MM.1S (cell line): Measurements from ENCODE around the gene LGALS3BP.

ENCODE experiments used
- DNase-seq: peaks from one replicate; pipeline ENCODE4 v3.0.0-alpha.2; 2015
- H2AFZ ChIP-seq: fragments of 300-600 bp; sonication (generic); 2 replicates; pipeline ENCODE4 v1.6.0; 2016; ENCODE audit warnings: antibody characterized with exemption, low read length
- H3F3A ChIP-seq: fragments of 300-600 bp; sonication (generic); 2 replicates; pipeline ENCODE4 v1.6.1; 2016; ENCODE audit warnings: mild to moderate bottlenecking, antibody characterized with exemption, low read length, moderate library complexity, mixed read lengths; ENCODE audit not compliant: insufficient read depth
- H3K27ac ChIP-seq: fragments of 300-600 bp; sonication (generic); 2 replicates; pipeline ENCODE4 v1.5.1; 2016; ENCODE audit warnings: mild to moderate bottlenecking, low read length
- H3K27me3 ChIP-seq: fragments of 300-600 bp; sonication (generic); replicated peaks from 2 replicates; pipeline ENCODE4 v1.6.0; 2016; ENCODE audit warnings: low read length; ENCODE audit not compliant: insufficient read depth
- H3K36me3 ChIP-seq: fragments of 300-600 bp; sonication (generic); replicated peaks from 2 replicates; pipeline ENCODE4 v1.6.1; 2016; ENCODE audit warnings: mild to moderate bottlenecking, low read length, mixed read lengths; ENCODE audit not compliant: insufficient read depth
- H3K4me1 ChIP-seq: fragments of 300-600 bp; sonication (generic); 2 replicates; pipeline ENCODE4 v1.6.1; 2016; ENCODE audit warnings: low read length, mixed read lengths
- H3K4me2 ChIP-seq: fragments of 300-600 bp; sonication (generic); 2 replicates; pipeline ENCODE4 v1.6.0; 2016; ENCODE audit warnings: low read depth, low read length
- H3K4me3 ChIP-seq: fragments of 300-600 bp; sonication (generic); 2 replicates; pipeline ENCODE4 v1.5.1; 2016; ENCODE audit warnings: low read length, mixed read lengths
- H3K79me2 ChIP-seq: fragments of 300-600 bp; sonication (generic); 2 replicates; pipeline ENCODE4 v1.6.1; 2016; ENCODE audit warnings: mixed run types, low read length, mixed read lengths
- H3K9ac ChIP-seq: fragments of 300-600 bp; sonication (generic); 2 replicates; pipeline ENCODE4 v1.6.1; 2016; ENCODE audit warnings: low read length, mixed read lengths
- H3K9me2 ChIP-seq: fragments of 300-600 bp; sonication (generic); replicated peaks from 2 replicates; pipeline ENCODE4 v1.6.1; 2016; ENCODE audit warnings: mild to moderate bottlenecking, low read length, mixed read lengths; ENCODE audit not compliant: insufficient read depth
- H3K9me3 ChIP-seq: fragments of 300-600 bp; sonication (generic); replicated peaks from 2 replicates; pipeline ENCODE4 v1.6.1; 2016; ENCODE audit warnings: mild to moderate bottlenecking, low read length, mixed read lengths; ENCODE audit not compliant: insufficient read depth
- H4K20me1 ChIP-seq: fragments of 300-600 bp; sonication (generic); 2 replicates; pipeline ENCODE4 v1.6.1; 2016; ENCODE audit warnings: mild to moderate bottlenecking, low read length, moderate library complexity, mixed read lengths; ENCODE audit not compliant: insufficient read depth
- EZH2 ChIP-seq: fragments of 300-600 bp; sonication (generic); optimal IDR thresholded peaks from 2 replicates; pipeline ENCODE3; 2017; ENCODE audit warnings: low read depth, mild to moderate bottlenecking, antibody characterized with exemption, low read length, mixed read lengths
- EZH2phosphoT487 ChIP-seq: fragments of 300-600 bp; sonication (generic); IDR thresholded peaks from 2 replicates; pipeline ENCODE4 v1.6.1; 2018; ENCODE audit warnings: antibody characterized with exemption, low read length
- TF ChIP-seq, protein P1 (sequence below): fragments of 300-600 bp; sonication (generic); IDR thresholded peaks from 2 replicates; pipeline ENCODE4 v1.5.1; 2016; ENCODE audit warnings: antibody characterized with exemption, low read length, mixed read lengths

Gene LGALS3BP

DNA sequence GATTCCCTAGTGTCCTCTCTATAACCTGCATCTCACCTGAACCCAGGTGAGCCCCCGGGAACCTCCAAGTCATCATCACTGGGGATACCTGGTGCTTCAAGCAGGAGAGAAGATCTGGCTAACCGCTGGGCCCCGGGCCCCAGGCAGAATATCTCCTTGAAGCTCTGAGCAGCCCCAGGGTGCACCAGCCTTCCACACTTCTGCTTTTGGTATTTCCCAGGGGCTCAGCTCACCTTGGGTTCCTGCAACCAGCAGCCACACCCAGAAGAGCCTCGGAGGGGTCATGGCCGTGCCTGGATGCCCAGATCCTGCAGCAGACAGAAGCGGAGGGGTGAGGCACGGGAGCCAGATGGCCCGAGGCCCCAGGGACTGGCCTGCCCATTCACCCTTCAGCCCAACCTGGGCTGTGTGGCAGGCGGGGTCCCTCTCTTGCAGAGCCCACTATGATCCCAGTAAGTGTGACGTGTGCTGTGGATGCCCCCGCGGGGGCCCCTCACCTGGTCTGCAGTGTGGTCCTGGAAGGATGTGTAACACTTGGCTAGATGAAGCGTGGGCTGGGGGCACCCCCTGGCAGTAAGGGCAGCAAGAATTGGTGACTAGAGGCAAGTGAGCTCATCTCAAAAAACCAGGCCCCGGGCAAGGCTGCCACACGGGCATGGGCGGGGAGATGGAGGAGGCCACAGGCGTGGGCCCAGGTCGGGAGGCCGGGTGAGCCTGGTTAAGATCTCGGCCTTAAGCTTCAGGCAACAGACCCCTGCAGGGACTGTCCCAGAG, 2.6 kb downstream of the LGALS3BP start:
- Histone ChIP-seq H4K20me1 (no peaks in the 10 kb centered on the region), H3F3A (no peaks in the 10 kb centered on the region), H3K27me3 (no peaks in the 10 kb centered on the region), H3K4me3 (no peak overlapping the region), H3K27ac (no peak overlapping the region), H3K4me1 (0 out of 2 replicates have a peak, but pooled peaks cover 3% of the 10 kb centered on the region), H3K9me2 (no peaks in the 10 kb centered on the region), H3K9me3 (no peaks in the 10 kb centered on the region), H2AFZ (no peak overlapping the region), H3K36me3 (no peaks in the 10 kb centered on the region), H3K79me2 (no peaks in the 10 kb centered on the region), H3K4me2 (no peak overlapping the region), H3K9ac (no peak overlapping the region)
- TF ChIP-seq, protein P1, sequence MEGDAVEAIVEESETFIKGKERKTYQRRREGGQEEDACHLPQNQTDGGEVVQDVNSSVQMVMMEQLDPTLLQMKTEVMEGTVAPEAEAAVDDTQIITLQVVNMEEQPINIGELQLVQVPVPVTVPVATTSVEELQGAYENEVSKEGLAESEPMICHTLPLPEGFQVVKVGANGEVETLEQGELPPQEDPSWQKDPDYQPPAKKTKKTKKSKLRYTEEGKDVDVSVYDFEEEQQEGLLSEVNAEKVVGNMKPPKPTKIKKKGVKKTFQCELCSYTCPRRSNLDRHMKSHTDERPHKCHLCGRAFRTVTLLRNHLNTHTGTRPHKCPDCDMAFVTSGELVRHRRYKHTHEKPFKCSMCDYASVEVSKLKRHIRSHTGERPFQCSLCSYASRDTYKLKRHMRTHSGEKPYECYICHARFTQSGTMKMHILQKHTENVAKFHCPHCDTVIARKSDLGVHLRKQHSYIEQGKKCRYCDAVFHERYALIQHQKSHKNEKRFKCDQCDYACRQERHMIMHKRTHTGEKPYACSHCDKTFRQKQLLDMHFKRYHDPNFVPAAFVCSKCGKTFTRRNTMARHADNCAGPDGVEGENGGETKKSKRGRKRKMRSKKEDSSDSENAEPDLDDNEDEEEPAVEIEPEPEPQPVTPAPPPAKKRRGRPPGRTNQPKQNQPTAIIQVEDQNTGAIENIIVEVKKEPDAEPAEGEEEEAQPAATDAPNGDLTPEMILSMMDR, result no peak
- TF ChIP-seq EZH2phosphoT487 (no peak), EZH2 (no peak)
- no peak for DNase-seq

DNA sequence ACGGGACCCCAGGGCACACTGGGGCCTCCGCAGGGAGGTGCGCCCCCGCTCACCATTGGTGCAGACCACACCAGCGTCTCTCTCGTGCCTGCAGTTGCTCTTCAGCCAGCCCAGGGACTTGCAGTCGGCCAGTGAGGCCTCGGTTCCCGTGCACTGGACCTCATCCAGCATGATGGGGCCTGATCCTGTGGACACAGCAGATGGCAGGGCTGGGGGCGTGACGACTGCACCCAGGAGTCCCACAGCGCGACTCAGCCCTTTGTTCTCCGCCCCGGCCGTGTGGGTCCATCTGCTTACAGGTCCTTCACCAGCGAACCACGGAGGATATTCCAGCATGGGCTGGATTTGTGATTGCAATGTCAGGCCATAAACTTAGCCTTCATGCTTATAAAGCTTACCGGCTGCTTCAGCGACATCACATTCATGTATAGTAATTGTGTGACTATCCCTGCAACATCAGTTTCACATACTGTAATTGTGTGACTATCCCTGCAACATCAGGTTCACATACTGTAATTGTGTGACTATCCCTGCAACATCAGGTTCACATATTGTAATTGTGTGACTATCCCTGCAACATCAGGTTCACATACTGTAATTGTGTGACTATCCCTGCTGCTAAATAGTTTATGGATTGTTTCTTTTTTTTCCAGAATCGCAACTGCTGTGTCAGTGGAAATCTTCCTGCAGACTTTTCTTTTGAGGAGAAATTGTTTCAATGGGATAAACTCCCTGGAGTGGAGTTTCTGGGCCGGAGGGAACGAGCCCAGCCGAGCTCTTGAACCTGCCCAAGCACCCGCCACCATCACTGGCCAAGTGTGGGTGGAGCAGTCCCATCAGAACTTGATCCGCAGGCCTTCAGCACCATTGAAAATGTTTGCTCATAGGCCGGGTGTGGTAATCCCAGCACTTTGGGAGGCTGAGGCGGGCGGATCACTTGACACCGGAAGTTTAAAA, 4.8 kb downstream of the LGALS3BP start:
- H2AFZ ChIP-seq, result no peak overlapping the region
- peaks cover 12% of the 10 kb centered on the region for H3K4me1 ChIP-seq
- H3K9me2 ChIP-seq, result no peaks in the 10 kb centered on the region
- no peak for TF ChIP-seq EZH2phosphoT487
- TF ChIP-seq, protein P1, result no peak
- TF ChIP-seq EZH2, result no peak
- no peaks in the 10 kb centered on the region for H3F3A ChIP-seq
- H3K36me3 ChIP-seq, result no peaks in the 10 kb centered on the region
- H3K79me2 ChIP-seq, result no peaks in the 10 kb centered on the region
- no peaks in the 10 kb centered on the region for H3K27me3 ChIP-seq
- no peak overlapping the region for H3K9ac ChIP-seq
- H3K27ac ChIP-seq, result no peak overlapping the region
- no peak for DNase-seq
- no peak overlapping the region for H3K4me3 ChIP-seq
- no peaks in the 10 kb centered on the region for H4K20me1 ChIP-seq
- H3K4me2 ChIP-seq, result no peak overlapping the region
- no peaks in the 10 kb centered on the region for H3K9me3 ChIP-seq

DNA sequence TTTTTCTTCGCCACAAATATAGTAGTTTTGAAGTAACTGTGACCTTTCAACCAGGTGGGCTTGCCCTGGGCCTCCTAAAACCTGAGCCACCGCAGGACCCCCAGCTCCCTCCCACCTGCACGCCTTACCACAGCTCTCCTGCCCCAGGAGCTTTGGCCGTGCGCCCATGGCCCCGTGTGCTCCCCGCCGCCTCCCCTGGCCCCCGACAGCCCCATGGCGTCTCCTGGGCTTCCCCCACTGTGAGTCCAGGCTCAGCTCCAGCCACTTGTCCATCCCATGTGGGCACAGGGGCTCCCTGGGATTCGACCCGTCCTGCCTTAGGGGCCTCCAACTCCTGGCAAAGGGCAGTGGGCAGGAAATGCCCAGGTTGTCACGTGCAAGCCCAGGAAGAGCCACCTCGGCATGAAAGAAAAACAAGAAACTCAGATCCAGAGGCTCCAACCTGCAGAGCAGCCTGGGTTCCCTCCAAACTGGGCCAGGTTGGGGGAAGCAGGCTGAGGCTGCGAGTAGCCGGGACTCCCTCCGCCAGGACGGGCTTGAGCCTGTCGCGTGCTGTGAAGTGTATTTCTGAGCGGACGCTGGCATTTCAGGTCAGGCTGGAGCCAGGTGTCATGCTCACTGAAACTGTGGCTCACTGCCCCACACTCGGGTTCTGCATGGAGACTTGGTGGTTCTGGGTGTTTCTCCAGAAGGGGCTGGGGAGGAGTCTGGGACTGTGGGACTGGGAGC, 5.8 kb downstream of the LGALS3BP start:
- Histone ChIP-seq H3K9ac (no peak overlapping the region), H3K4me3 (no peak overlapping the region), H2AFZ (no peak overlapping the region), H3K79me2 (no peaks in the 10 kb centered on the region), H3K36me3 (no peaks in the 10 kb centered on the region), H3K4me2 (no peak overlapping the region), H3K4me1 (peaks cover 10% of the 10 kb centered on the region), H3K27me3 (no peaks in the 10 kb centered on the region), H3K9me3 (no peaks in the 10 kb centered on the region), H3K27ac (no peak overlapping the region), H3F3A (no peaks in the 10 kb centered on the region), H4K20me1 (no peaks in the 10 kb centered on the region), H3K9me2 (no peaks in the 10 kb centered on the region)
- no peak for TF ChIP-seq EZH2phosphoT487
- TF ChIP-seq, protein P1, result no peak
- no peak for TF ChIP-seq EZH2
- DNase-seq, result no peak
